HG03469 (cell line): ENCODE data around the gene MYL6.
"Not testable (repeated sequence)": the region's sequence is repeated elsewhere in the genome, so short reads cannot be mapped to it uniquely, and the experiment has no call there.

Experiments used
- ATAC-seq: cut with Tn5 transposase; IDR thresholded peaks from one replicate; pipeline ENCODE4 v1.9.1; 2021; ENCODE audit warnings: mild to moderate bottlenecking, moderate library complexity, moderate number of reproducible peaks; ENCODE audit not compliant: unreplicated experiment

MYL6 gene

DNA sequence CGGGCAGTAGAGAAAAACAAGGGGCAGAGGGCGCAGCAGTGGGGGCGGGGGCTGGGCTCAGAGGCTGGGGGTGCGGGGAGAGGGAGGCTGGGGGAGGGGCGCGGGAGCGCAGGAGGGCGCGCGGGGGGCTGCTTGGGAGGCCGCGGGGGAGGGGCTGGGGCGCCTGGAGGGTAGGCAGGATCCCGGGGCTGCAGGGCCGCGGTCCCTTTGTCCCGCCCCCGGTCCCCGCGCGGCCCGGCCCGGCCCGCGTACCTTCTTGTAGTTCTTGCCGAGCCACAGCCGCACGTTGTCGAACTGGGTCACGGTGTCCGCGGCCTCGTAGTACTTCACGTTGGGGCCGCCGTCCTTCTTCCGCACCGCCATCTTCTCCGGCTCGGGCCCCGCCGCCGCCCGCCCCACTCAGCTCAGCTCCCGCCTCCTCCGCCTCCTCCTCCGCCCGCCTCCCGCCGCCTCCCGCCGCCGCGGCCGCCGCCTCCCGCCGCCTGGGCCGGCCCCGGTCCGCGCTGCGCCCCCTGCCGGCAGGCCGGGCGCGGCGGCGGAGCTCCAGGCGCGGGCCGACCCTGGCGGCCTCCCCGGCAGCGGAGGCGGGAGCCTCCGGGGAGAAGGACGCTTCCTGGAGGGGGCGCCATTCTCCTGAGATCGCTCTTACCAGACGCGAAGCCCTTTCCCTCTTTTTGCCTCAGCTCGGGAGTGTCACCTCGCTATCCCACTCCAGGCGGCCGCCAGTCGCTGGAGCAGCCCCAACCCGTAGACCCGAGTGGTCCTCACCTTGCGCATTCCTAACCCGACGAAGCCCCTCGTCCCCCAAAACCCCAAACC, 31.1 kb downstream of the MYL6 start, which contains the start of gene SMARCC2:
TSS of gene SMARCC2 (minus strand) at position 385 of the 819 bp plus-strand sequence. CDS start at position 363, 22 bp downstream.
- ATAC-seq, result no peak

DNA sequence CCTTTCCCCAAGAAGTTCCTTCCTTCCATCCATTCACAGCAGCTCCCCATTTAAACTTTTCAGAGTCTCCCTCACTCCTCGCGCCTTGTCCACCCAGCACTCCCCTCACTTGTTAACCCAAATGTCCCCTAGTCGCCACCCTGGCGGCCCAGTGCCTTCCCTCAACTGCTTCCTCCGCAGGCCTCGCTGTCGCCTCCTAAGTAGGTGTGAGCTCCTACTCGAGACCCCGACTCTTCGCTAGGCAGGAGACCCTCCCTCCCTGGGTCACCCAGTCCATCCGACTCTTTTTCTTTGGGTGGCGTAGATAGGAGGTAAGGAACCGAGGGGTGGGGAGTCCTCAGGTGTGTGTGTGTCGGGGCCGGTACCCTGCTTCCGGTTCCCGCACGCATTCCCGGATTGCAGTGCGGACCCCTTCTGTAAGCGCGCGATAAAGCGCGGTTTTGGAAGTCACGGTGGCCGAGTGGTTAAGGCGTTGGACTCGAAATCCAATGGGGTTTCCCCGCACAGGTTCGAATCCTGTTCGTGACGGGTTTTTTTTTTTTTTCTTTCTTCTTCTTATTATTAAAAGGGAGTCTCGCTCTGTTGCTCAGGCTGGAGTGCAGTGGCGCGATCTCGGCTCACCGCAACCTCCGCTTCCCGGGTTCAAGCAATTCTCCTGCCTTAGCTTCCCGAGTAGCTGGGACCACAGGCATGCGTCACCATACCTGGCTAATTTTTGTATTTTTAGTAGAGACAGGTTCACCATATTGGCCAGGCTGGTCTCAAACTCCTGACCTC, 31.9 kb downstream of the MYL6 start:
- ATAC-seq, result no peak

DNA sequence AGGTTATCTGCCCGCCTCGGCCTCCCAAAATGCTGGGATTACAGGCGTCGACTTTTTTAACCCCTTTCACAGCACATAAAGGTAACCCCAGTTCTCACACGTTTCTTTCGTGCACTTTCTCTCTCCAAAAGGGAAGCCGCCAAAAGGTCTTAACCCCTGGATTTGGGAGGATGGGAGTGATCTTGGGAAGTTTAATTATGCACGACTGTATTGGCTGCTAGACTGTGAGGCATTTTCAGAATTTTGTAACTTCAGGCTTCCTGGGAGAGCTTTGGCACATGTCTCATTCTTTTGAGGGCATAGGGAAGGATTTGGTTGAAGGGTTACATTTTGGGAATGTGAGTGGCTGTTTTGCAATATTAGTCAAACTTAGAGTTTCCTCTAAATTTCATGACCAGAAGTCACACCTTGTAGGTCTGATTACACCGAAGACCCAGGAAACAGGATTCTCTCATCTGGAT, 32.6 kb downstream of the MYL6 start:
- no peak for ATAC-seq

DNA sequence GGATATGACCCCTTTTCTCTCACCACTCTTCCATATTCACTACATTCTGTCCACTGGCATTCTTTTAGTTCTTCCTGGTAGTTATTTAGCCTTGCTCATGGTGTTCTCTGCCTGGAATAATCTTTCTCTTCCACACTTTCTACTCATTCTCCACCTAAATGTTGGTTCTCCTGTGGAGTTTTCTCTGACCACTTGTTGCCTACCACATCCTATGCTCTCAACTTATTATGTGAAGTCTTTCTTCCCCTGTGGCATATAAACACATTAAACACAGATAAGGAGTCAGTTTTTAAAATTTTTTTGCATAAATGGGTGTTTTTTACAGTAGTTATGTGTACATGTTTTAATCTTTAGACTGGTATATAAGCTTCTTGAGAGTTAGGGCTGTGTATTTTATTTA, 34.4 kb downstream of the MYL6 start:
- no peak for ATAC-seq

DNA sequence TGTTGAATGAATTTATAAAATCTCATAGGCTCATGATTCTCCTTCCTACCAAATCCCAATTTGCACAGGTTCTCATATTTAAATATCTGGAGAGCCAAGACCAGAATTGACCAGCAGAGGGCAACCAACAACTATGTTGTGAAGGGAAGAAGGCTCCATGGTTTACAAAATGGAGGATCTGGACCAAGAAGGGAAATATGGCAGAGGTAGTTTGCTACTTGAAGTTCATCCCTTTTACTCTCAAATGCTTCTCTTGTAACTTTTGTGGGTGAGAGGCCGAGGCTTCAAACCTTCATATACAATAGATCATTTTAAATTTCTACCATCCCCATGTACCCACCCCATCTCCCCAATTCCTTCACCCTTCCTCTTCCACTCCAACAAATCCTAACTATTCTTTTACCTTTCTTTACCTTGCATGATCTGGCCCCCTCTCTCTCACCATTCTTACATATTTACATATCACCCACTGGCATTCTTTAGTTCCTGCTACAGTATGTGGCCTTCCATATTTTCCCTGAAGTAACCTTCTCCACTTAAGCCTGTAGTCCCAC, 34.9 kb downstream of the MYL6 start:
- ATAC-seq, result no peak

DNA sequence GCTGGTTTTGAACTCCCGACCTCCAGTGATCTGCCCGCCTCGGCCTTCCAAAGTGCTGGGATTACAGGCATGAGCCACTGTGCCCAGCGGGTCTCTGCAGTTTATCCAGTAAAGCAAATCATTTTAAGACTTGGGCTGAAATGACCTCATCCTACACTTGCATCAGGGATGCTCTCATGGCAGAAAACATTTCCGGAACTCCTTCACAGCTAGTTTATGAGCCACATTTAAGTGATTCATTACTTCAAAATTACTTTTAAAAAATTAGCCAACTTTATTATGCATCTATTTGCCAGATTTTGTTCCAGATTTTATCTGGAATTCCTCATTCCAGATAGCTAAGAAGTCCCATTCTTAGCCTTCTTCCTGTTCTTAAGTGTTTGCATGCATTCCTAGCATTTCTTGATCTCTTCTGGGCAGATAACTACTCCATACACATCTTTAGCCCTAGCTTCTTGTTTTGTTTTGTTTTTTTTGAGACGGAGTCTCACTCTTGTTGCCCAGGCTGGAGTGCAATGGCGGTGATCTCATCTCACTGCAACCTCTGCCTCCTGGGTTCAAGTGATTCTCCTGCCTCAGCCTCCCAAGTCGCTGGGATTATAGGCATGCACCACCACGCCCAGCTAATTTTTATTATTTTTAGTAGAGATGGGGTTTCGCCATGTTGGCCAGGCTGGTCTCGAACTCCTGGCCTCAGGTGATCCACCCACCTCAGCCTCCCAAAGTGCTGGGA, 38.8 kb downstream of the MYL6 start:
- ATAC-seq, result not testable (repeated sequence)

DNA sequence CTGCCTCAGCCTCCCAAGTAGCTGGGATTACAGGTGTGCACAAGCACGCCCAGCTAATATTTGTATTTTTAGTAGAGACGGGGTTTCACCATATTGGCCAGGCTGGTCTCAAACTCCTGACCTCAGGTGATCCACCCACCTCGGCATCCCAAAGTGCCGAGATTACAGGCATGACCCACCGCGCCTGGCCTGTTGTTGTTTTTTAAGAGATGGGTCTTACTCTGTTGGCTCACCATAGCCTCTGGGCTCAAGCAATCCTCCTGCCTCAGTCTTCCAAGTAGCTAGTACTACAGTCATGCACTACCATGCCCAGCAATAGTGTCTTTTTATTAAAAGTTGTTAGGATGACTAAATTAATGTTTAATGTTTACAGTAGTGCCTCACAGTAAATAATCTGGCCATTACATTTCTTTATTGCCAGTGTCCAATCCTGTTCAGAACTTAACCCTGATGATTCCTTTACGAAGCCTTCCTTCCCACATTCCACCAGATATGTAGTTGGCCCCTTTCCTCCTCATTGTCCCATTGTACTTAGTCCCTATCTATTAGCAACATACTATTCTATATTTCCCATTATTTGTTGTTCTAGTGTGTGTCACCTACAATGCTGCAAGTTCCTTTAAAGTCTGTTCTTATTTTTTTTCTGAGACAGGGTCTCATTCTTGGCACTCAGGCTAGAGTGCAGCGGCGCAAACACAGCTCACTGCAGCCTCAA, 39.9 kb downstream of the MYL6 start:
- ATAC-seq, result no peak

DNA sequence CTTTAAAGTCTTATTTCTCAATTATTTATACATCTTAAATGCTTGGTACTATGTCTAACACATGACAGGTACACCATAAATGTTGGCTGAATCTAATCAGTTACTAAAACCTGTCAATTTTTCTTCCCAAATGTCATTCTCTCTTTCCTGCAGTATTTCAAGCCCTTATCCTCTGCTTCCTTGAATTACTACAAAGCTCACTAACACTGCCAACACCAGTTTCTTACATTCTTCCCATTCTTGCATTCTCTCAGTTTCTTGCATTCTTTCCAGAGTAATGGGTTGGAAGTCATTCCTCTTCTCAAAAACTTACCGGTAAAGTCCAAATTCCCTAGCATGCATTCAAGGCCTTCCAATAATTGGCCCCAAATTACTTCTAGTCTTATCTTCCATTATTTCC, 40.7 kb downstream of the MYL6 start:
- ATAC-seq, result no peak

DNA sequence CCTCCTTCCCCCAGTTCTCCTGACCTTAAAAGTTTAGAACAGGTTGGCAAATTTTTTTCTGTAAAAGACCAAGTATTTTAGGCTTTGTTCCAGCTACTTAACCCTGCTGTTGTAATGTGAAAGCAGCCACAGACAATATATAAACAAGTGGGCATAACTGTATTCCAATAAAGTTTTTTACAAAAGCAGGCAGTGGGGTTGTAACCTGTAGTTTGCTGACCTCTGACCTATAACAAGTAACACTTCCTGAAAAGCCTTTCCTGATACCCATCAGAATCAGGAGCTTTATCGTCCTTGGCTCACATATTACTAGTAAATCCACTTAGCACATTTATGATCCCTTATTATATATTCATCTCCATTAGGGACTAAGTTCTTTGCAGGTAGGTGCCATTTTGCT, 44.2 kb downstream of the MYL6 start:
- no peak for ATAC-seq

DNA sequence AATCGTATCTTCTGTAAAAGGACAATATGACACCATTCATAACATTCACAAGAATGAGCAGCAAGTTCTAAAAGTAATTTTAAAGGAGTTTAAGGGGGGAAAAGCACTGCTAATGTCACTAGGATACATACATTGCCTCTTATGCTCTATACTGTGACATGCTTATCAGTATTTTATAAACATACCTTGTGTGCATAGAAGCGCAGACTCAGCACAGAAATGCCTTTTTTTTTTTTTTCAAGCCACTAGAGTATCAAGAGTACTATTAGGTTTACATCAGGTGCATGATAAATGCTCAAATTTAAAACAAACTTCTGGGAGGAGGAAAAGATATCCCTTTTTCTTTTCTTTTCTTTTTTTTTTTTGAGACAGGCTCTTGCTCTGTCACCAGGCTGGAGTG, 44.7 kb downstream of the MYL6 start:
- no peak for ATAC-seq

DNA sequence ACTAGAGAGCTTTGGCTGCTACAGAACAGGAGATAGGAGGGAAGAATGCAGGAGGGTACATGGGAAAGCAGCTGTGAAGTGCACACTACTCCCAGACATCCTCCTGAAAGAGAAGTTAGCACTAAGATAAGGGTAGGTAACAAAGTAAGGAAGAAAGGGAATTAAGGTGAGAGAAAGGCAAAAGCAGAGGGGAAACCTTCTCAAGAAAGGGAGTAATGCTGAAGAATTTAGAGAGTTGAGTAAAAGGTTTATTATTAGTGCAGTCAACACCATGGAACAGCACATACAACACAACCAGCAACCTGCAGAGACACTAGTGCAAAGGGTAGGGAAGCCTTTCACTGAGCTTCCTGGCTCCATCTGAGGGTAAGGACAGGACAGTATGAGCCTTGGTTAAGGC, 46.1 kb downstream of the MYL6 start:
- ATAC-seq, result no peak

DNA sequence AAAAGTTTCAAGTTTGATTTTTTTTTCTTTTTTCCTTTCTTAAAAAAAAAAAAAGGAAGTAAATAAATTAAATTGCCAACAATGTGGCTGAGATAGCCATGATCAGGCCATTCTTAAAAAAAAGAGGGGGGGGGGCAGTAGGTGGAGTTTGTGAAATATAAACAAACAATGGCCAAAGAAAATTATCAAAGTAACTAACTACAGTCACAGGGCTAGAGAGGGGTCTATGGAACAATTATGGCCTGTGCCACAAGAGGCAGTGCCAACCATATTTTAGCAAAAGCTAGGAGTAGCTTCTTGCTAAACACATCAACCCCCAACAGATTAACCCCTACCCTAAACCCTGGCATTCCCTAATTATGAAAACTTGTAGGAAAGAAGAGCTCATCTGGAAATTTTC, 47.3 kb downstream of the MYL6 start:
- ATAC-seq, result no peak

DNA sequence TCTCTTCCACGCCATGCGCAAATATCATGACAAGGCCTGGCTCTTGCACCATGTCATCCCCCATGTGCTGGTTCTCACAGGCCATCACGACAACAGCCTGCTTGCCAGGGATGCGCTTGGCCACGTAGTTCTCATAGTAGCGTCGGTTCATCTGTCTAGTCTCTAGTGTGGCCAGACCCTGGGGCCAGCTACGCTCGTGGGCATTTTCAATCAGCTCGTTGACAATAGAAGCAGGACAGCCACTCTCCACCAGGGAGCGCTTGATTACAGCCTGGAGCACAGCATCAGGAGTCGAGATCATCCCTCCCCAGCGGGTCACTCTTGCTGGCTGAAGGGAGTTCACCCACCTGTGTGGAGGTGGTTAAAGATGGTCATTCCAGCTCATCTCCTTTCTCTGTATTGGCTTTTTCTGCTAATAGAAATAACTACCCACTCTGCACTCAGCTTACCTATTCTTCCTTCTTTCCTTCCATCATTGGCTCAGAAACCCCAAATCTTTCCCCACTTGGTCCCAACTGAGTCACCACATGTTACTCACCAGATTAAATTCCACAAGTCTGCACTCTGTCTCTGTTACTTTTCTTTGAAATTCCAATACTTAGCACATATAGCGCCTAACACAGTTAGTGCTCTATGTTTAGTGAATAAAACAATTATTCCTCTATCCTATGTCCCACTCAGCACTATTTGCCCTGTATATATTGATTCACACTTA, 48.5 kb downstream of the MYL6 start:
- no peak for ATAC-seq

DNA sequence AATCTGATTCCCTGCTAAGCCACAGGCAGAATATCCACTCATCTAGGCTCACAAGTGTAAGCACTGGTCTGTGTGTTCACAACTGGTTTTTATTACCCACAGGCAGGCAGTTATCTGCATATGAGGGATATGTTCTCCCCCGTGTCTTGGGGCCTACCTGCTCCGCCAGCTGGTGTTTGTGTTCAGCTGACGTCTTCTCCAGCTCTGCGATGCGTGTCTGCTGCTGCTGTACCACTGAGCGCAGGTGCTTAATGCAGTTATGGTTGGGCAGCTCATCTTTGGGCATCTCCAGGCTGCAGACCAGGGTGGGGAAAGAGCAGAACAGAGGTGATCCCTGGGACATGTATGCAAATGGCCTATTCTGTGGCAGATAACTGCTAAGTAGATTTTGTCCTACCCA, 49.8 kb downstream of the MYL6 start:
- no peak for ATAC-seq
